NCI-H2171 (cell line): ENCODE results near the gene ZNF296.

Source experiments
- DNase-seq: peaks from one replicate; lab custom pipeline; 2025; lab: John Stamatoyannopoulos, UW

Gene ZNF296

GRCh38 chr19:45023048-45023447 is 53.2 kb downstream of the ZNF296 start:
- no peak for DNase-seq

GRCh38 chr19:45021971-45022370 is 54.3 kb downstream of the ZNF296 start:
- DNase-seq: no peak
